PFSK-1 (cell line): ENCODE measurements around the gene BANF2.

Source experiments
- POLR2AphosphoS5 ChIP-seq: IDR thresholded peaks from 2 replicates; pipeline ENCODE4 v1.6.1; 2012; ENCODE audit warnings: low read depth, mild to moderate bottlenecking, control low read depth, low read length, moderate library complexity
- TAF1 ChIP-seq: IDR thresholded peaks from 2 replicates; pipeline ENCODE4 v1.6.1; 2012; ENCODE audit warnings: low read length, control low read depth, borderline replicate concordance; ENCODE audit not compliant: insufficient read depth
- TF ChIP-seq, protein P1 (sequence below), 2 experiments: IDR thresholded peaks; 2 replicates each; pipeline versions ENCODE4 v1.6.1 to v1.8.0; 2011 to 2012; ENCODE audit warnings: low read depth in 2 of 2, low read length in 2 of 2, control low read depth in 1 of 2, inconsistent platforms in 1 of 2, mild to moderate bottlenecking in 1 of 2, moderate library complexity in 1 of 2; ENCODE audit not compliant: insufficient read depth in 1 of 2

DNA sequence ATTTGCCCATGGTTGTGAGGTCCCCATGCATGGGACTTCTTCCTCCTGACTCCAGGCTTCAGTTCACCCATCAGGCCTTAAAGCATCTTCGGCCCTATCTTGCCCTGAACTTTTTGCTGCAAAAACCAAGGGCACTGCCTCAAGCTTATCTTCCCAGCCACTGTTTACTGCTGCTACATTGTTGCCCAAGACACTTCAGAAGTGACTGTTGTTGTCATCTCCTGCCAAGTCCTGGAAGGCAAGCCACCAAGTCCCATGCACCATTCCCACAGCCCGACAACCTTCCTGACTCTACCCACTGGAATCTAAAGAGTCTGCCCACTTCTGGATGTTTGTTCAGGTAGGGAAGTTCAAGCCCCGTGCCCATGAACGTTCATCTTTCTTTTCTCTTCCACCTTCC is 12.4 kb downstream of the BANF2 start:
- TF ChIP-seq POLR2AphosphoS5 (no peak), TAF1 (no peak)
- TF ChIP-seq, protein P1, sequence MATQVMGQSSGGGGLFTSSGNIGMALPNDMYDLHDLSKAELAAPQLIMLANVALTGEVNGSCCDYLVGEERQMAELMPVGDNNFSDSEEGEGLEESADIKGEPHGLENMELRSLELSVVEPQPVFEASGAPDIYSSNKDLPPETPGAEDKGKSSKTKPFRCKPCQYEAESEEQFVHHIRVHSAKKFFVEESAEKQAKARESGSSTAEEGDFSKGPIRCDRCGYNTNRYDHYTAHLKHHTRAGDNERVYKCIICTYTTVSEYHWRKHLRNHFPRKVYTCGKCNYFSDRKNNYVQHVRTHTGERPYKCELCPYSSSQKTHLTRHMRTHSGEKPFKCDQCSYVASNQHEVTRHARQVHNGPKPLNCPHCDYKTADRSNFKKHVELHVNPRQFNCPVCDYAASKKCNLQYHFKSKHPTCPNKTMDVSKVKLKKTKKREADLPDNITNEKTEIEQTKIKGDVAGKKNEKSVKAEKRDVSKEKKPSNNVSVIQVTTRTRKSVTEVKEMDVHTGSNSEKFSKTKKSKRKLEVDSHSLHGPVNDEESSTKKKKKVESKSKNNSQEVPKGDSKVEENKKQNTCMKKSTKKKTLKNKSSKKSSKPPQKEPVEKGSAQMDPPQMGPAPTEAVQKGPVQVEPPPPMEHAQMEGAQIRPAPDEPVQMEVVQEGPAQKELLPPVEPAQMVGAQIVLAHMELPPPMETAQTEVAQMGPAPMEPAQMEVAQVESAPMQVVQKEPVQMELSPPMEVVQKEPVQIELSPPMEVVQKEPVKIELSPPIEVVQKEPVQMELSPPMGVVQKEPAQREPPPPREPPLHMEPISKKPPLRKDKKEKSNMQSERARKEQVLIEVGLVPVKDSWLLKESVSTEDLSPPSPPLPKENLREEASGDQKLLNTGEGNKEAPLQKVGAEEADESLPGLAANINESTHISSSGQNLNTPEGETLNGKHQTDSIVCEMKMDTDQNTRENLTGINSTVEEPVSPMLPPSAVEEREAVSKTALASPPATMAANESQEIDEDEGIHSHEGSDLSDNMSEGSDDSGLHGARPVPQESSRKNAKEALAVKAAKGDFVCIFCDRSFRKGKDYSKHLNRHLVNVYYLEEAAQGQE (IDR thresholded peaks at IDR 0.05; ENCODE audit: insufficient read depth in 1 of 2, low read depth in 2 of 2, low read length in 2 of 2), result no peak
